H9 (cell line): ENCODE results near the gene HTR3A. TPM values are rescaled to one million over a fixed set of nuclear protein-coding genes. Genes with fewer than 3 reads are reported as not detected.

Experiments
- DNase-seq: peaks from one replicate; pipeline ENCODE4 v3.0.0-alpha.2; 2017
- H2AFZ ChIP-seq: one replicate; pipeline ENCODE4 v1.6.1; 2013; ENCODE audit warnings: mild to moderate bottlenecking, low read length, control low read depth, moderate library complexity
- H2AK5ac ChIP-seq: 2 replicates; pipeline ENCODE4 v1.6.1; 2013; ENCODE audit warnings: low read length, control low read depth, mixed read lengths; ENCODE audit not compliant: insufficient read length
- H2BK120ac ChIP-seq: one replicate; pipeline ENCODE4 v1.6.1; 2013; ENCODE audit warnings: low read depth, mild to moderate bottlenecking, low read length, control low read depth, inconsistent platforms; ENCODE audit not compliant: poor library complexity, severe bottlenecking
- H2BK12ac ChIP-seq: 2 replicates; pipeline ENCODE4 v1.6.1; 2013; ENCODE audit warnings: low read length, control low read depth, mixed read lengths, low read depth; ENCODE audit not compliant: insufficient read length
- H2BK15ac ChIP-seq: 2 replicates; pipeline ENCODE4 v1.6.1; 2013; ENCODE audit warnings: low read depth, low read length, control low read depth
- H2BK20ac ChIP-seq: one replicate; pipeline ENCODE4 v1.6.1; 2013; ENCODE audit warnings: low read depth, mild to moderate bottlenecking, low read length, control low read depth, inconsistent platforms; ENCODE audit not compliant: poor library complexity, severe bottlenecking
- H2BK5ac ChIP-seq: 2 replicates; pipeline ENCODE4 v1.6.1; 2013; ENCODE audit warnings: low read length, control low read depth, mixed read lengths; ENCODE audit not compliant: insufficient read length
- H3K14ac ChIP-seq: 2 replicates; pipeline ENCODE4 v1.6.1; 2013; ENCODE audit warnings: low read length, control low read depth; ENCODE audit not compliant: insufficient read depth
- H3K18ac ChIP-seq: 2 replicates; pipeline ENCODE4 v1.6.1; 2013; ENCODE audit warnings: low read depth, mild to moderate bottlenecking, mixed read lengths, low read length, control low read depth; ENCODE audit not compliant: insufficient read length
- H3K23ac ChIP-seq: 2 replicates; pipeline ENCODE4 v1.6.1; 2013; ENCODE audit warnings: low read length, control low read depth, mixed read lengths, low read depth; ENCODE audit not compliant: insufficient read length
- H3K23me2 ChIP-seq: 2 replicates; pipeline ENCODE4 v1.6.1; 2013; ENCODE audit warnings: low read depth, mild to moderate bottlenecking, mixed read lengths, low read length, control low read depth; ENCODE audit not compliant: insufficient read length, poor library complexity, severe bottlenecking
- H3K27ac ChIP-seq: 2 replicates; pipeline ENCODE4 v1.5.1; 2013; ENCODE audit warnings: low read length, control low read depth, mixed read lengths, low read depth; ENCODE audit not compliant: insufficient read length
- H3K27me3 ChIP-seq: 2 replicates; pipeline ENCODE4 v1.6.1; 2013; ENCODE audit warnings: low read length, control low read depth, inconsistent platforms; ENCODE audit not compliant: insufficient read depth
- H3K4ac ChIP-seq: 2 replicates; pipeline ENCODE4 v1.6.1; 2013; ENCODE audit warnings: low read depth, mild to moderate bottlenecking, control low read depth, inconsistent platforms, low read length, moderate library complexity
- H3K4me1 ChIP-seq: 2 replicates; pipeline ENCODE4 v1.6.1; 2013; ENCODE audit warnings: low read length, control low read depth, inconsistent platforms; ENCODE audit not compliant: insufficient read depth
- H3K4me2 ChIP-seq: 2 replicates; pipeline ENCODE4 v1.6.1; 2013; ENCODE audit warnings: low read length, control low read depth, mixed read lengths; ENCODE audit not compliant: insufficient read length, insufficient read depth
- H3K56ac ChIP-seq: 2 replicates; pipeline ENCODE4 v1.6.1; 2013; ENCODE audit warnings: low read depth, mild to moderate bottlenecking, mixed read lengths, low read length, control low read depth; ENCODE audit not compliant: insufficient read length
- H3K79me1 ChIP-seq: 2 replicates; pipeline ENCODE4 v1.6.1; 2013; ENCODE audit warnings: low read depth, mild to moderate bottlenecking, moderate library complexity, low read length, control low read depth, inconsistent platforms; ENCODE audit not compliant: insufficient read depth, poor library complexity, severe bottlenecking
- H3K79me2 ChIP-seq: 2 replicates; pipeline ENCODE4 v1.6.1; 2013; ENCODE audit warnings: low read length, control low read depth, inconsistent platforms; ENCODE audit not compliant: insufficient read depth
- H3K9ac ChIP-seq: 2 replicates; pipeline ENCODE4 v1.6.1; 2013; ENCODE audit warnings: low read length, control low read depth, mixed read lengths; ENCODE audit not compliant: insufficient read length; ENCODE audit errors: extremely low read depth
- H3K9me3 ChIP-seq: one replicate; pipeline ENCODE4 v1.6.1; 2013; ENCODE audit warnings: low read depth, low read length, inconsistent platforms; ENCODE audit not compliant: control insufficient read depth
- H3T11ph ChIP-seq: one replicate; pipeline ENCODE4 v1.6.1; 2013; ENCODE audit warnings: mild to moderate bottlenecking, low read length, control low read depth, inconsistent platforms
- H4K20me1 ChIP-seq: one replicate; pipeline ENCODE4 v1.6.1; 2013; ENCODE audit not compliant: control insufficient read depth, insufficient read length, insufficient read depth
- H4K5ac ChIP-seq: 2 replicates; pipeline ENCODE4 v1.6.1; 2013; ENCODE audit warnings: low read depth, mild to moderate bottlenecking, mixed read lengths, low read length, control low read depth; ENCODE audit not compliant: insufficient read length
- H4K8ac ChIP-seq: replicated peaks from 2 replicates; pipeline ENCODE4 v1.6.1; 2013; ENCODE audit warnings: low read length, control low read depth, mixed read lengths, low read depth; ENCODE audit not compliant: insufficient read length
- H4K91ac ChIP-seq: 2 replicates; pipeline ENCODE4 v1.6.1; 2013; ENCODE audit warnings: low read depth, mild to moderate bottlenecking, moderate library complexity, mixed read lengths, low read length, control low read depth; ENCODE audit not compliant: insufficient read length
- H3K27ac Mint-ChIP-seq, 3 experiments: 2 replicates in 2 of 3; 3 replicates in 1 of 3; pipeline ENCODE4 v1.8.0; 2020 to 2021; ENCODE audit warnings: mixed read lengths in 3 of 3, mild to moderate bottlenecking in 1 of 3, moderate library complexity in 1 of 3
- H3K27me3 Mint-ChIP-seq: 2 replicates; pipeline ENCODE4 v1.8.0; 2021; ENCODE audit warnings: low read depth, mild to moderate bottlenecking, moderate library complexity, mixed read lengths
- H3K36me3 Mint-ChIP-seq, 3 experiments: 2 replicates in 2 of 3; 3 replicates in 1 of 3; pipeline ENCODE4 v1.8.0; 2020 to 2021; ENCODE audit warnings: low read depth in 3 of 3, mixed read lengths in 3 of 3; ENCODE audit not compliant: insufficient read depth in 1 of 3
- H3K4me1 Mint-ChIP-seq, 2 experiments: 2 replicates each; pipeline ENCODE4 v1.8.0; 2020; ENCODE audit warnings: mixed read lengths in 2 of 2
- H3K4me3 Mint-ChIP-seq, 2 experiments: 2 replicates in 1 of 2; 3 replicates in 1 of 2; pipeline ENCODE4 v1.8.0; 2020 to 2021; ENCODE audit warnings: mild to moderate bottlenecking in 2 of 2, mixed read lengths in 2 of 2, moderate library complexity in 1 of 2
- H3K9me3 Mint-ChIP-seq, 2 experiments: 2 replicates in 1 of 2; 3 replicates in 1 of 2; pipeline ENCODE4 v1.8.0; 2020; ENCODE audit warnings: mild to moderate bottlenecking in 2 of 2, mixed read lengths in 2 of 2, moderate library complexity in 1 of 2
- CTCF ChIP-seq: fragments of 200-600 bp; sonication (generic); conservative IDR thresholded peaks from 3 replicates; pipeline ENCODE4 v1.8.0; 2021; ENCODE audit warnings: antibody characterized with exemption, mild to moderate bottlenecking
- WGBS: extraction: QIAGEN DNeasy Blood & Tissue Kit; methylation state at CpG from one replicate; pipeline ENCODE4 v1.1.7; 2013; ENCODE audit warnings: missing lambda C conversion rate, low lambda C conversion rate, mixed read lengths; ENCODE audit not compliant: insufficient read length; ENCODE audit errors: extremely low coverage; 5-methylcytosine and 5-hydroxymethylcytosine counted together
- total RNA-seq: library from RNA; stranded (reverse); gene quantifications from 2 replicates; pipeline ENCODE4 v1.2.1, GENCODE V29; 2021

Gene HTR3A
- total RNA-seq, 1 experiment from 2014 or later, result 4.1 TPM

DNA sequence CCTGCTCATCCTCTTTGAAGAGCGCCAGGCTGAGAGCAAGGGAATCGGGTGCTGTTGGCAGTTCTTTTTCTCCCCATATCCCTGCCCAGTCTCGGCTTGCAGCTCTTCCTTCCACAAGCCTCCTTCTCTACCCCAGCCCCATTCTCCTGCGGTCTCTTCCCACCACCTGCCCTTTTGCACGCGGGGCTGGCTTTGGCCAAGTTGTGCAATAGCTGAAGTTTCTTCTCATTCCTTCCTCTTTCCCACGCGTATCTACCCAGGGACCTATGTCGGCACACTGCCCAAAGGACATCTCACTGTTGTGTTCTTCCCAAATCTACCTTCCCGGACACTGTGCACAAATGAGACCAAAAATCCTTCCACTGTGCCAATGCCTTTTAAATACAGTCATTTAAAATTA is 22.3 kb upstream of the HTR3A start:
- Histone ChIP-seq H4K91ac (no peak overlapping the region), H4K20me1 (no peaks in the 10 kb centered on the region), H3K14ac (no peak overlapping the region; the same call in 1 of the 2 replicates), H3K79me2 (no peaks in the 10 kb centered on the region), H2BK12ac (no peak overlapping the region), H4K5ac (no peak overlapping the region), H2AK5ac (no peak overlapping the region), H3K27me3 (no peaks in the 10 kb centered on the region), H2BK120ac (no peak overlapping the region), H2BK15ac (no peak overlapping the region), H3K18ac (no peak overlapping the region), H3K27ac (no peak overlapping the region), H3K79me1 (no peaks in the 10 kb centered on the region), H3K23ac (no peak overlapping the region), H3K23me2 (no peaks in the 10 kb centered on the region), H3K4me2 (no peak overlapping the region), H2AFZ (no peak overlapping the region), H3T11ph (no peak overlapping the region), H3K4me1 (peaks cover 12% of the 10 kb centered on the region; the same call in 1 of the 2 replicates), H3K9me3 (no peaks in the 10 kb centered on the region), H3K4ac (no peak overlapping the region), H3K9ac (no peak overlapping the region), H2BK5ac (no peak overlapping the region), H2BK20ac (no peak overlapping the region), H4K8ac (no peak overlapping the region), H3K56ac (no peak overlapping the region)
- Mint-ChIP-seq H3K9me3 (no peaks in the 10 kb centered on the region; a peak in 2 of 5 replicates), H3K4me1 (peaks cover 58 to 61% of the 10 kb centered on the region in 2 experiments), H3K27ac (no peak overlapping the region; a peak in 1 of 7 replicates), H3K4me3 (no peak overlapping the region), H3K27me3 (peaks cover 7% of the 10 kb centered on the region), H3K36me3 (no peaks in the 10 kb centered on the region)
- no peak for DNase-seq
- TF ChIP-seq CTCF, result no peak
- WGBS, result no CpG with 5 or more reads among the region's 10 CpGs
